Activated CD4-positive, alpha-beta T cell treated with anti-CD3 and anti-CD28 coated beads for 1 hour (primary cell): ENCODE data around the gene LRRTM4.
"Not testable (repeated sequence)": the region's sequence is repeated elsewhere in the genome, so short reads cannot be mapped to it uniquely, and the experiment has no call there.

Experiments
- DNase-seq: peaks from one replicate; pipeline ENCODE4 v3.0.0-alpha.2; 2020

LRRTM4 gene

DNA sequence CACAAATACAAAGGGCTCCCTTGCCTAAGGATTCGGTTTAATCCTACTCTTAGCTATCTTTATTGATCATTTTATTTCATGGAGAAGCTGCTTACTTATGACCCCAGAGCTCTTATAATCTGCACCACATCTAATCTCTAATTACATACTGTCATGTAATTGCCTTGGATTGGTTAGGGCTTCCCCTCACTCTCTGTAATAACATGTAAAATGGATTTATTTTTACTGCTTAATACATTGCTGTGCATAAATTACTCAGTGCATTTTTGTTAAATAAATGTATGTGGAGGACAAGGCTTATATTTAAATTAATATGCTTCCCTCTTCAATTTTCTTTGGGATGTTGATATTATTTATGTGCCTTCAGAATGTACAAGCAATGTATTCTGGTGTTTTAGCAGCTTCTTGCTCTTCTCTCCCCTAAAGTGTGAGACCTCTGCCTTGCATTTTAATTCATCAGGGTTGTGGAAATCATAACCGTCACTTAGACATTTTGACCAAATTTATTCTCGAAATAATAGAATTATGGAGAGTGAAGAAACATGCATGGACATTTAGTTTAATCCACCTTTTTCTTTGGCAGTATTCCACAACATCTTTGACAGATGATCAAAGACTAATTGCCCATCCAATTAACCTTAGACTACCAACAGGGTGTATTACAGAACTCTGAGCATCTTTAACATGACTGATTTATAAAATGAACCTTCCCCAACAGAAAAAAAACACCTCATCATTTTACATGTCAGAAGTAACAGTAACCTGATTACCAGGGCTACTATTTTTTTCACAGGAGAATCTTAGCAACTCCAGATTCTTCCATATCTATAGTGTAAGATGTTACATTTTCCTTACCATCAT is 692.6 kb downstream of the LRRTM4 start:
- DNase-seq, result no peak

DNA sequence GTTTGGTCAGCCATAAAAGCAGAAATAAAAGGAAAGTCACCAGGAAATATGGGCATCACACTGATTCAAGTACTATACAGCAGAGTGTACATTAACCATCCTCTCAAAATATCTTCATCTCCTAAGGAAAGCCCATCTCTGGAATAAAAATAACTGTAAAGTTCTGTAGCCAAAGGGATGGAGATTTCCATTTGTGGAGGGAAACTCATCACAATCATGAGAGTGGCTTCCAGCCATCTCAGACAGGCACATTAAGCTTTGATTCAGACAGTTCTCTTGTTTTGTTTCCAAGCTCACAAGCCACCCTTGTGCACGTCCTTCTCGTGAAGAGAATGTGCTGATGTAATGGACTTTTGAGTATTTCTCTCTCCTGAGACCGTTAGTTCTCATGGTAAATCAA is 695.5 kb downstream of the LRRTM4 start:
- no peak for DNase-seq

GRCh38 chr2:76825140-76825970 is 696.8 kb downstream of the LRRTM4 start:
- no peak for DNase-seq

GRCh38 chr2:76821731-76822130 is 700.4 kb downstream of the LRRTM4 start:
- no peak for DNase-seq

- DNase-seq, result no peak
Measured at GRCh38 chr2:76813084-76813483, 709.1 kb downstream of the LRRTM4 start.

- no peak for DNase-seq
Measured at GRCh38 chr2:76812156-76812555, 710.0 kb downstream of the LRRTM4 start.

DNA sequence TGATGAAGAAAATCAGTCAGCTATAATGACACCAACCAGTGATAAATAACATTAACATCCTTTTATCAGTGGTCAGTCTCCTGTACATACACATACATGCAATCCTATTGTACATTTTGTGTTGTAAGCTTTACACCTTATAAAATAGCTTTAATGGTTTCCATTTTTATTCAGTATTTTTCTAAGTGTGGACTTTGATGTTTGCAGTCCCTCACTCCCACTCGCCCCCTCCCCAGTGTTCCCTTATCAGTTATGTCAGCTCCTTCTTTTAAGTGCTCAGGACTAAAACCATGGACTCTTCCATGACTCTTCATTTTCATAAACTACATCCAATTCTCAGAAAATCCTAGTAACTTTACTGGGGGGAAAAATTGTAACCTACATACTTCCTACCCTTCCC is 713.0 kb downstream of the LRRTM4 start:
- no peak for DNase-seq

GRCh38 chr2:76808732-76809131 is 713.4 kb downstream of the LRRTM4 start:
- DNase-seq, result no peak

GRCh38 chr2:76793647-76794334 is 728.4 kb downstream of the LRRTM4 start:
- no peak for DNase-seq

GRCh38 chr2:76781313-76781712 is 740.9 kb downstream of the LRRTM4 start:
- not testable (repeated sequence) for DNase-seq

- no peak for DNase-seq
Measured at GRCh38 chr2:76763276-76763675, 758.9 kb downstream of the LRRTM4 start.

DNA sequence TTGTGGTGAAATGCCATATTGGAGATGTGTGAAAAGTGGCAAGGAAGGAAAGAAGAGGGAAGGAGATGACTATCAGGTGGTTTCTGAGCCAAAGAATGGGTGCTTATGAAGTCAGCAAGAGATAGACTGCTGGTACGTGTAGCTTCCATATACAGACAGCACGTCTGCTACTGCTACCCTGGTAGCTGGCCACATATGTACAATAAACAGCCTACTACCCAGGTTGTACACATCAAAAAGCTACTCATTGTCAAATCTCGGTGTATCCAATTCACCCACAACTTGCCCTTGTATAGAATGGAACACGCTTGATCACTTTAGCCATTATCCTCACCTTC is 761.8 kb downstream of the LRRTM4 start:
- DNase-seq, result no peak

DNA sequence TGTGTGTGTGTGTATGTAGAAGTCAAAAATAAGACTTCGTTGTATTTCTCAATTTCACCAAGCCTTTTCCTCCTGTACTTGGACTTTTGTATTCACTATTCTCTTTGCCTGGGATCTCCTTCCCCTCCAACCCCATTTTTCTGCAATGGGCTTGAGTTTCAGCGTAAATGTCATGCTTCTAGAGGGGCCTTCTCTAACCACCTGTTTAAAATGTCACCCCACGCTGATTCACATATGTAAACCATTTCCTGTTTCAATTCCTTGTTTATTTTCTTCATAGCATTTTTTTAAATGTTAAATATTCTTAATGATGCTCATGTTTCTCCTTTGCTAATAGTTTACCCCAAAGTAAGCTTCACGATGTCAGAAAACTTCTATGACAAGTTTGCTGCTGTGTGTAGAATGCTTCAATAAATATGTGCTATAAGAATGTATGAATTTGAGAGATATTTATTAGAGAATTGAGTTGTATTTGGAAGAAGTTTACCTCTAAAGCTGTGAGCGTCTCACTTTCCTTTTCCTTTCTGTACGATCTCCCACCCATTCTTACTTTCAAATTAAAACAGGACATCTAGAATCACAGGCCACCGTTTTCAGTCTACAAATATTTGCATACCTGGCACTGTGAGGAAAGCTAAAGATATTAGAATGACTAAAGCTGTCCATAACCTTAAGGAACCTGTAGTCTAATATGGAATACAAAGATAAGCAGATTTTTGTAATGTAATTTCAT is 762.4 kb downstream of the LRRTM4 start:
- DNase-seq, result no peak

- no peak for DNase-seq
Measured at GRCh38 chr2:76752506-76752905, 769.7 kb downstream of the LRRTM4 start.

DNA sequence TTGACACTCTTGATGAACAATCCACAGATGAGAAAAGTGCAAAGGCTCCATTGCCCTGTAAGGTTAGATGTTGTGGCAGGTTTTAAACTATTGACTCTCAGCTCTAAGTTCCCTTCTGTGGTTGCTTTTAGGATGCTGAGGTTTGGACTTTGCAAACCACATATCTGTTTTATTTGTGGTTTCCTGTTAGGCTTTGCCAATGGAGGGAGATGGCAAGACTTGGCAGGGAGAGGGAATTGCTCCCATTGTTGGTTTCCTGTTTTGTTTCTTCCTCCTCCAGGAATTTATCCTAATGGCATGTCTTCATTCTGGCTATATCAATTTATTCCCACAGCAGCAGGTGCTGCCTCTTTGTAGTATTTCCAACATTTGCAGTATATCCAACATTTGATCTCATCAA is 772.3 kb downstream of the LRRTM4 start:
- DNase-seq, result no peak

DNA sequence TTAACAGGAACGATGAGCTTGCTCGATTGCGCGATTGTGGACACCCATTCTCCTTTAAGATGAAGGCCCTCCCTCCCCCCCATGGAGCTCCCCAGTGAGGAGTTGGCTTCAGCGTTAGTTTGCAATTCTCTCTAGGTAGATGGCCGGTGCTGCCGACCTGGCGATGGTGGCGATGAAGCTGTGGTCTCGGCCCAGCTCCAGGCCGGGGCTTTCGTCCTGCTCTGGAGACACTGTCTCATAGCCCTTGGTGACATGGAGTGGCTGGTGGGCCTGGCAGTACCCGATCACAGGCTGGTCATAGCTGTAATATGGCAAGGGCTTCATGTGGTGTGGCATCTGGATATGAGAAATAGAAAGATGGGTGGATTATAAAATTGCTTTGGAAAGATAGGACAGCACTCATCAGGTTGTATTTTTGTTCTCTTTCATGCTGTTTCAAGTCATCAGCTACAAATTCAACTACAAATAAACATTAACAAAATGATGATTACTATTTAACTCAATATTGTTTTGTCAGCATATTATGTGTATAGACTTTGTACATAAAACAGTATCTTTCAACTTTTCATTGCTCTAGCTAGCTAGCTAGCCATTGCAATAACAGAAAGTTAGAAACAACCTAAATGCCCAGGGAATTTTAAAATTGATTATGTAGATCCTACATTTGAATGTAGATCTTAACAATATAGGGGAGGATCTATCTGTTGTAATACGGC is 773.4 kb downstream of the LRRTM4 start:
- DNase-seq, result no peak

GRCh38 chr2:76745605-76746004 is 776.6 kb downstream of the LRRTM4 start:
- DNase-seq, result no peak

DNA sequence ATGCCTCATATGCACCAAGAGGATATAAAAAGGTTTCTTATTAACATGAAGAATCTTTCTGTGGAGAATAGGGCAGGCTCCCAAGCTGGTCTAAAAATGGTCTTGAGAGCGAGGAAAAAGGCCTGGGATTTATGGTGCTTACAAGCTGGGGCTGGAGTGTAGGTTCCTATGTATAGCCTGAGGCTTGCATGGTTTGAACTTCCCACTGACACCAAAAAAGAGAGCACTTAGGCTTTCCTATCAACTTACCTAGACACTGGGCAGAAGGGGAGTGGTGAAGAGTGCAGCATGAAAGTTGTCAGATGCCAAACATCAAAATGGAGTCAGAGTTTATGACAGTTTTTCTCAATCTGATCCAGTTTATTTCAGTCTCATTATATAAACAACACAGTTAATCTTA is 784.6 kb downstream of the LRRTM4 start:
- no peak for DNase-seq

- no peak for DNase-seq
Measured at GRCh38 chr2:76733736-76734135, 788.4 kb downstream of the LRRTM4 start.

DNA sequence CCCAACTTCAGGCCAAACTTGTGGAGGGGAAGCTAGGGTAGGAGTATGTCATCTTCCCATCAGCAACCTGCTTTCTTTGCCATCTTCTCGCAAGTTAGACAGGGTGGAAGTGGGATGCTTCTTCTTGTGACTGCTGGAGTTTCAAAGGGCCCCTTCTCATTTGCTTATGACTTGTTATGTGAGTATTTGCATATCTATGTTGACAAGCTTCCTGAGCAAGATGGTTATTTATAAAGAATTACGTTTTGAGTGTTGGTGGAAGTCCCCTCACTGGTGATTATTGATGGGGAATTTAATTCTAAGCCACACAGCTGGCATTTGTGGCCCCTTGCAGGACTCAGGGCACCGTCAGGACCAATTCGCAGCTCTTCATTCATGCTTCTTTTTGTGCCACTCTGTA is 791.0 kb downstream of the LRRTM4 start:
- DNase-seq, result no peak

DNA sequence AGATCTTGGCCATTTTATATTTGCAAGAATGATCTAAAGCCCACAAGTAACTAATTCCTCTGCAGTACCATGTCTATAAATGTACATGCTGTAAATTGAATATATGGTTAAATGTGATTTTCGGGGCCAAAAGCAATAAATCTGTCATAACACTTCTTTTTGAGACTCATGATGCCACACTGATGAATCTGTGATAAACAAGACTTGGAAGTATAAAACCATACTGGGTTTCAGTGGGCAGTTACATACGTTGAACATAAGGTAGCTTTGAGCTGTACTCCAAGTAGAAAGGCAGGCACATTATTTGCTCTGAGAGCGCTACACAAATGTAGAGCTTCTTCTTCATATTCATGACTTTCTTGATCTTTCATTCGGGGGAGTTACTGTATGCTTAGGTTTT is 792.2 kb downstream of the LRRTM4 start:
- no peak for DNase-seq

DNA sequence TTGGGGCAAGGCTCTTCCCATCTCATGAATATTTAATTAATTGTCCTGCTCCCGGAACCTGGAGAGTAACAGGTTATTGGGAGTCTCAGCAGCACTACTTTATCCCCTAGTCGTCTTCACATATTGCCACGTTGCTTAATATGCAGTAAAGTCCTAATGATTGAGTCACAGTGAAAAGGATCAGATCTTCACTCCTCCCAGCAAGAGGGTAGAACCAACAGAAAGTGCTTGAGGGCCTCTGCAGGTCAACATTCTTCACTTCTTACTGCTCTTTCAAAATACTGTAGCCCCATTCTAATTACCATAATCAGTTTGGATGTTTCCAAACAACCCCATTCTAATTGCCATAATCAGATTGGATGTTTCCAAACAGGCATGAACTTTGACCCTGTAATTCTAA is 801.0 kb downstream of the LRRTM4 start:
- no peak for DNase-seq
